Testis (tissue), 2 donors: ENCODE results near the gene HECW1.

Experiments
- CTCF ChIP-seq, 3 experiments: fragments of 450-650 bp in 2 of 3; fragments of 200-600 bp in 1 of 3; sonication (generic) in 1 of 3; IDR thresholded peaks; one replicate each; pipeline ENCODE4 v1.5.1; 2016 to 2019; ENCODE audit warnings: antibody characterized with exemption in 3 of 3, mild to moderate bottlenecking in 2 of 3, moderate library complexity in 1 of 3
- POLR2A ChIP-seq: fragments of 450-650 bp; IDR thresholded peaks from one replicate; pipeline ENCODE4 v1.6.1; 2017; ENCODE audit warnings: antibody characterized with exemption, mild to moderate bottlenecking, moderate library complexity

DNA sequence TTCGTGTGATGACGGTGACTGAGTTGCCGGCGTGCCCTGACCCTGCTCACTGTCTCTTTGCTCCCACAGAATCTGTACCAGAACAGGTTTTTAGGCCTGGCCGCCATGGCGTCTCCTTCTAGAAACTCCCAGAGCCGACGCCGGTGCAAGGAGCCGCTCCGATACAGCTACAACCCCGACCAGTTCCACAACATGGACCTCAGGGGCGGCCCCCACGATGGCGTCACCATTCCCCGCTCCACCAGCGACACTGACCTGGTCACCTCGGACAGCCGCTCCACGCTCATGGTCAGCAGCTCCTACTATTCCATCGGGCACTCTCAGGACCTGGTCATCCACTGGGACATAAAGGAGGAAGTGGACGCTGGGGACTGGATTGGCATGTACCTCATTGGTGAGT is 199.2 kb downstream of the HECW1 start:
- TF ChIP-seq POLR2A (no peak), CTCF (IDR thresholded peaks at IDR 0.05) (no peak)
